Heart left ventricle (tissue), 16 donors: ENCODE measurements around the gene ZIC1. TPM values are rescaled to one million over a fixed set of nuclear protein-coding genes. Genes with fewer than 3 reads are reported as not detected.

Experiments
- ATAC-seq, 4 donors: fragments of 200-7000 bp; cut with Tn5 transposase; one replicate each; pipeline ENCODE4 v1.9.1; 2020 to 2022; ENCODE audit warnings: moderate library complexity in 4 of 4, mild to moderate bottlenecking in 3 of 4, moderate number of reproducible peaks in 1 of 4
- DNase-seq, 5 donors: peaks; one replicate each; pipeline ENCODE4 v3.0.0-alpha.2; 2020
- H3K27ac ChIP-seq, 12 donors: fragments of 200-600 bp; sonication (generic) in 4 of 12; one replicate each; pipeline versions ENCODE4 v1.5.0 to v1.8.0; 2016 to 2022; ENCODE audit warnings: mild to moderate bottlenecking in 2 of 12
- H3K27me3 ChIP-seq, 9 donors: fragments of 200-600 bp; sonication (generic) in 2 of 9; one replicate each; pipeline versions ENCODE4 v1.5.1 to v1.8.0; 2016 to 2022; ENCODE audit warnings: mild to moderate bottlenecking in 3 of 9
- H3K36me3 ChIP-seq, 9 donors: fragments of 200-600 bp; sonication (generic) in 2 of 9; one replicate each; pipeline versions ENCODE4 v1.5.0 to v1.8.0; 2018 to 2022; ENCODE audit warnings: mild to moderate bottlenecking in 2 of 9
- H3K4me1 ChIP-seq, 12 donors: fragments of 200-600 bp; sonication (generic) in 4 of 12; one replicate each; pipeline versions ENCODE4 v1.5.0 to v1.8.0; 2016 to 2022; ENCODE audit warnings: mild to moderate bottlenecking in 3 of 12
- H3K4me3 ChIP-seq, 12 donors: fragments of 200-600 bp; sonication (generic) in 4 of 12; one replicate each; pipeline versions ENCODE4 v1.5.0 to v1.8.0; 2017 to 2022; ENCODE audit warnings: mild to moderate bottlenecking in 9 of 12, moderate library complexity in 4 of 12
- H3K9me3 ChIP-seq, 12 donors: fragments of 200-600 bp; sonication (generic) in 4 of 12; one replicate each; pipeline versions ENCODE4 v1.5.0 to v1.8.0; 2016 to 2022; ENCODE audit warnings: mild to moderate bottlenecking in 1 of 12
- CTCF ChIP-seq, 12 donors: fragments of 200-600 bp; sonication (generic) in 4 of 12; IDR thresholded peaks; one replicate each; pipeline versions ENCODE4 v1.5.0 to v1.8.0; 2018 to 2022; ENCODE audit warnings: antibody characterized with exemption in 12 of 12, mild to moderate bottlenecking in 5 of 12
- POLR2A ChIP-seq, 2 donors: fragments of 450-650 bp; IDR thresholded peaks; one replicate each; pipeline ENCODE4 v1.6.1; 2017; ENCODE audit warnings: antibody characterized with exemption in 2 of 2, mild to moderate bottlenecking in 2 of 2, moderate library complexity in 2 of 2
- WGBS, 4 donors: extraction: QIAGEN DNeasy Blood & Tissue Kit in 2 of 4; methylation state at CpG; one replicate each; pipeline versions ENCODE4 v1.1.5 to v1.1.7; 2013 to 2018; 5-methylcytosine and 5-hydroxymethylcytosine counted together
- intact Hi-C, 10 donors: fragments of 100-400 bp; cut with DNase I; formaldehyde crosslinking; loops; one replicate each; pipeline versions ENCODE4 v1.11.1 to v1.14.2; 2022
- polyA plus RNA-seq, 2 donors: library from polyadenylated mRNA; stranded (reverse); fragments of 200-250 nt; gene quantifications; one replicate each; pipeline ENCODE4 v1.2.3, GENCODE V29; 2013
- total RNA-seq, 9 donors: library from RNA; depleted of rRNA in 2 of 9; stranded (reverse); fragments of >200 nt in 2 of 9; fragmentation: NEBNext Ultra II Directional in 3 of 9; extraction: Animal tissue kit (Norgen Biotek cat#: 25700) in 3 of 9; gene quantifications; one replicate each; pipeline versions ENCODE4 v1.1.0 to v1.2.4, GENCODE V29; 2016 to 2023
- donor health status: ischemic (EF 13 %, LVEDD 7.1; RV severe dilation, severe dysfunction).
- donor health status: healthy with polysubstance abuse.
- donor health status: DM: no; HTN: yes; CAD: no.
- donor health status: DM: no; HTN: no; CAD: no.
- donor health status: ischemic (EF 25% LVEDD 6.9; RV normal size, moderate dysfunction).
- donor health status: ischemic (EF 25% LVEDD 5.7; RV mildly dilated, moderate dysfunction).
- donor health status: healthy.
- donor health status: DM: yes; HTN: yes; CAD: no.
- donor health status: ischemic (EF 35%, LVEDD 5.7; RV mildly dilated, moderate dysfunction).
- donor health status: nonischemic (EF 11% LVEDD 7.7; RV severe dilation, severe dysfunction).
- donor health status: DM: yes; HTN: yes; CAD: no.
- donor health status: PGD.
- donor health status: ischemic (EF 29% LVEDD 5.4; RV normal size, mild dysfunction).
- donor health status: nonischemic (EF 23%, LVEDD 6.1; RV moderate dilation, normal function).

ZIC1 gene
- total and polyA plus RNA-seq, 11 donors, result 0.42 TPM; not detected in 10

DNA sequence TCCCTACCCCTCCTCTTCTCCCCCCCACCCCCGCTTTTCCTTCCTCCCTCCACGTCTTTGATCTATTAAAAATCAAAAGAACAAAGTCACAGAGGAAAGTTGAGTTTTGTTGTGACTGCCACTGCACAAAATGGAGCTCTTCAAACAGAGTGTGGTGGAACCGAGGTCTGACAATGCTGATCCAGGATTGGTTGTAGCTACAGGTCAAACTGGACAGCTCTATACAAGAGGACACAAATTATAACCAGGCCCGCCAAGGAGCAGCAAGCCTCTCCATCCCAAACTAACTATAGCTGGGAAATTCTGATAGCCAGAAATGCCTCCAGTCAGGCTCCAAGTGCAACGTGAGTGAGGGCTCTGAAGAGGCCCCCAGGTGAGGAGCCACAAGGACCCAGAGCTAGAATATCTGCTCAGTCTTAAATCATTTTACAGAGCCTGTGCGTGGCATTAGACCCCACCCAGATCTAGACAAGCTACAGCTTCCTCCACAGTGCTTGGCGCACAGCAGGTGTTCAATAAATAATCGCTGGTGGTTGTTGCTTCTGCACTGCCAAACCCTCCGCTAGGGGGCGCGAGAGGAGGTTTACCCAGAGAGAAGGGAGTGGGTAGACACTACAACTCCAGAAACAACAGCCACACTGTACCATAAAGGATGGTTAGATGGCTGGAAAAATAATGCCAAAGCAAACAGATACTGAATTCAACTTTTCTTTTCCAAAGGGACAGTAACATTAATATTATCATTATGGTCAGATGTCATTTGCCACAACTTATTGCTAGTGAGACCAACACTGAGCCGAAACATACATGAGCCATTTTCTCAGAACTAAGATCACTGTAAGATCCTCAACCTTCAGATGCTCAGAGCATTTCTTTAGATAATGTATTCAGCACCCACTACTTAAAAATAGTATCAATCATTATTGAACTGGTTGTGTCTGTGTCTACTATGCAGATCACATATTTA is 47.4 kb upstream of the ZIC1 start:
- peak in 9 of 12 donors; percentile 21 to 54 (median 28) for TF ChIP-seq CTCF (IDR thresholded peaks at IDR 0.05)
- no peak for TF ChIP-seq POLR2A (IDR thresholded peaks at IDR 0.05)
- no peak overlapping the region for H3K4me3 ChIP-seq
- WGBS, 4 donors, result 9 to 12% (median 11%) methylated on average over 11 to 12 of the region's 12 CpGs
- intact Hi-C loops, result loop anchor here in 1 of 10 donors (10.0 kb wide), 1 partner anchor 53 kb away; no protein-coding TSS in a partner anchor
- H3K4me1 ChIP-seq, result peaks cover 0 to 4% (median 0%) of the 10 kb centered on the region in 12 donors
- H3K36me3 ChIP-seq, result no peaks in the 10 kb centered on the region
- ATAC-seq (no peak), DNase-seq (peak in 1 of 5 donors; percentile 58)
- no peak overlapping the region for H3K27ac ChIP-seq
- no peaks in the 10 kb centered on the region for H3K9me3 ChIP-seq
- peaks cover 33 to 97% (median 79%) of the 10 kb centered on the region in 9 donors for H3K27me3 ChIP-seq

DNA sequence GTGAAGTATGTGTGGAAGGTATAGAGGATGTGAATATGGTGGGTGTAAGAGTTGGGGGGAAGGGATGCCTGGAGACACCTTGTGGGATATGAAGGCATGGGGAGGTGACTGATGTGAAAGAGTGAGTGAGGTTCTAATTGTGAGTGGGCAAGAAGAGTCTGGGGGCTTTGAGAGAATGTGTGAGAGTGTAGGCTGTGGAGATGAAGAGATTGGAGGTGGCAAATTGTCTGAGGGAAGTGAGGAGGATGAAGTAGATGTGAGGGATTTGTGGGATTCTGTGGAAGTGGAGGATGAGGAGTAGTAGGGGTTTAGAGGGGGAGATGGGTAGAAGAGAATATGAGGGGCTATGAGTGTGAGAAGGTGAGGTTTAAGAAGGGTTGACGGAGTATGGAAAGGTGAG is 44.4 kb upstream of the ZIC1 start:
- 16 to 26% (median 21%) methylated on average over 1 of the region's 1 CpG for WGBS, 4 donors
- Histone ChIP-seq H3K9me3 (no peaks in the 10 kb centered on the region), H3K4me3 (no peak overlapping the region), H3K27me3 (peaks cover 16 to 97% (median 80%) of the 10 kb centered on the region in 9 donors), H3K27ac (no peak overlapping the region), H3K4me1 (no peaks in the 10 kb centered on the region), H3K36me3 (no peaks in the 10 kb centered on the region)
- intact Hi-C loops, result loop anchor here in 1 of 10 donors (10.0 kb wide), 1 partner anchor 50 kb away; no protein-coding TSS in a partner anchor
- TF ChIP-seq POLR2A (IDR thresholded peaks at IDR 0.05), result no peak
- no peak for TF ChIP-seq CTCF (IDR thresholded peaks at IDR 0.05)
- no peak for ATAC-seq
- no peak for DNase-seq

GRCh38 chr3:147365196-147366115 is 43.7 kb upstream of the ZIC1 start:
- 35 to 43% (median 40%) methylated on average over 6 of the region's 6 CpGs for WGBS, 4 donors
- Histone ChIP-seq H3K4me3 (no peak overlapping the region), H3K27me3 (peaks cover 10 to 97% (median 79%) of the 10 kb centered on the region in 9 donors), H3K4me1 (peaks cover 0 to 2% (median 0%) of the 10 kb centered on the region in 12 donors), H3K27ac (no peak overlapping the region), H3K9me3 (no peaks in the 10 kb centered on the region), H3K36me3 (no peaks in the 10 kb centered on the region)
- no peak for ATAC-seq
- intact Hi-C loops, result loop anchor here in 1 of 10 donors (10.0 kb wide), 1 partner anchor 49 kb away; no protein-coding TSS in a partner anchor
- DNase-seq, result no peak
- no peak for TF ChIP-seq POLR2A (IDR thresholded peaks at IDR 0.05)

- H3K27me3 ChIP-seq, result peaks cover 28 to 98% (median 85%) of the 10 kb centered on the region in 9 donors
Measured at GRCh38 chr3:147367676-147368075, 41.5 kb upstream of the ZIC1 start.

More at GRCh38 chr3:147367676-147368075, 41.5 kb upstream of the ZIC1 start:
- no peaks in the 10 kb centered on the region for H3K9me3 ChIP-seq
- no peak for DNase-seq
- no peak overlapping the region for H3K4me3 ChIP-seq
- H3K27ac ChIP-seq, result no peak overlapping the region
- H3K4me1 ChIP-seq, result peaks cover 0 to 3% (median 0%) of the 10 kb centered on the region in 12 donors
- no peak for TF ChIP-seq CTCF (IDR thresholded peaks at IDR 0.05)
- TF ChIP-seq POLR2A (IDR thresholded peaks at IDR 0.05), result no peak
- intact Hi-C loops, result loop anchor here in 1 of 10 donors (10.0 kb wide), 1 partner anchor 47 kb away; no protein-coding TSS in a partner anchor
- WGBS, 4 donors, result 3 to 15% (median 7%) methylated on average over 1 of the region's 1 CpG
- no peak for ATAC-seq
- no peaks in the 10 kb centered on the region for H3K36me3 ChIP-seq
